ENCODE results near the gene ABCC12. TPM values are rescaled to one million over a fixed set of nuclear protein-coding genes. Genes with fewer than 3 reads are reported as not detected.

ABCC12 gene
- polyA plus RNA-seq, 1 donor (not counting 4 experiments of a cell fraction or from before 2014, with no cell fraction given): not detected

DNA sequence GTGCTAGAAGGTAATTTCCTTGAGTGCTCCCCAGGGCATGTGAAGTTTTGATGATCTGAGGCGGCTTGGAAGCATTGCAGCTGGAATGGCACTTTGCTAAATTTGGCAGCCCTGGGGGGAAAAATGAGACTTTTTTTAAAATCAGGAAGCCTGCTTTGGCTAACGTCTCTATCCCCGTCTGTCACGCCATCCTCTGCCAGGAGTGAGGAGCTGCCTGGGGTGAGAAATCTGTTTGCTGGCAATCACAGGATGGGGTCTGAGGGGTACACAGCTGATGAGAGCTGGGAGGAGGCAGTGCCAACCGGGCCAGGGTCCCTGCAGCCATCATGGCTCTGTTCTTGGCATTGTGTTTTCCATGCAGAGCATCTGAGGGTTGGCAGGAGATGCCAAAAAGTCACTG, 2.0 kb downstream of the ABCC12 start:
- H3K9me3 ChIP-seq (ENCODE audit: control insufficient read depth, low read depth, low read length): no peaks in the 10 kb centered on the region
- no peaks in the 10 kb centered on the region for H4K20me1 ChIP-seq (ENCODE audit: control insufficient read depth, extremely low read depth, insufficient read depth, low read length)
- no peak overlapping the region for H3K9ac ChIP-seq (ENCODE audit: control insufficient read depth, extremely low read depth, insufficient read depth, low read length)
- dilution Hi-C loops (cut with MboI; ENCODE audit: extremely low pct_ligation_motif_present, low sequenced_read_pairs): no loop called here
- H2AFZ ChIP-seq (ENCODE audit: control insufficient read depth, low read length): no peak overlapping the region
- peaks cover 8% of the 10 kb centered on the region for H3K4me1 ChIP-seq (ENCODE audit: control insufficient read depth, extremely low read depth, insufficient read depth, low read length)
- H3K4me3 ChIP-seq (ENCODE audit: control insufficient read depth in 2 of 3, extremely low read depth in 1 of 3, insufficient read depth in 2 of 3, low read depth in 1 of 3, low read length in 3 of 3): no peak overlapping the region
- TF ChIP-seq, protein P1, sequence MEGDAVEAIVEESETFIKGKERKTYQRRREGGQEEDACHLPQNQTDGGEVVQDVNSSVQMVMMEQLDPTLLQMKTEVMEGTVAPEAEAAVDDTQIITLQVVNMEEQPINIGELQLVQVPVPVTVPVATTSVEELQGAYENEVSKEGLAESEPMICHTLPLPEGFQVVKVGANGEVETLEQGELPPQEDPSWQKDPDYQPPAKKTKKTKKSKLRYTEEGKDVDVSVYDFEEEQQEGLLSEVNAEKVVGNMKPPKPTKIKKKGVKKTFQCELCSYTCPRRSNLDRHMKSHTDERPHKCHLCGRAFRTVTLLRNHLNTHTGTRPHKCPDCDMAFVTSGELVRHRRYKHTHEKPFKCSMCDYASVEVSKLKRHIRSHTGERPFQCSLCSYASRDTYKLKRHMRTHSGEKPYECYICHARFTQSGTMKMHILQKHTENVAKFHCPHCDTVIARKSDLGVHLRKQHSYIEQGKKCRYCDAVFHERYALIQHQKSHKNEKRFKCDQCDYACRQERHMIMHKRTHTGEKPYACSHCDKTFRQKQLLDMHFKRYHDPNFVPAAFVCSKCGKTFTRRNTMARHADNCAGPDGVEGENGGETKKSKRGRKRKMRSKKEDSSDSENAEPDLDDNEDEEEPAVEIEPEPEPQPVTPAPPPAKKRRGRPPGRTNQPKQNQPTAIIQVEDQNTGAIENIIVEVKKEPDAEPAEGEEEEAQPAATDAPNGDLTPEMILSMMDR (optimal IDR thresholded peaks at IDR 0.05 in 1 of 3, IDR thresholded peaks at IDR 0.05 in 1 of 3, conservative IDR thresholded peaks at IDR 0.05 in 1 of 3; ENCODE audit: extremely low read depth in 1 of 3, insufficient read depth in 2 of 3, low read length in 3 of 3): no peak
- no peak for TF ChIP-seq EZH2 (IDR thresholded peaks at IDR 0.05; ENCODE audit: low read length)
- no peaks in the 10 kb centered on the region for H3K36me3 ChIP-seq (ENCODE audit: control insufficient read depth in 2 of 2, extremely low read depth in 1 of 2, insufficient read depth in 2 of 2, low read length in 2 of 2)
- DNase-seq (ENCODE audit: low read depth, low spot score) (no peak), FAIRE-seq (no peak)
- H3K79me2 ChIP-seq (ENCODE audit: control insufficient read depth, insufficient read depth, low read length): no peaks in the 10 kb centered on the region
- no peaks in the 10 kb centered on the region for H3K9me1 ChIP-seq (ENCODE audit: control insufficient read depth, extremely low read depth, insufficient read depth, low read length)
- no peak overlapping the region for H3K27ac ChIP-seq (ENCODE audit: control insufficient read depth, insufficient read depth, low read length)
- peaks cover 4% of the 10 kb centered on the region for H3K27me3 ChIP-seq (ENCODE audit: control insufficient read depth, extremely low read depth, insufficient read depth, low read length)
- no peak overlapping the region for H3K4me2 ChIP-seq (ENCODE audit: control insufficient read depth, extremely low read depth, insufficient read depth, low read depth, low read length)

DNA sequence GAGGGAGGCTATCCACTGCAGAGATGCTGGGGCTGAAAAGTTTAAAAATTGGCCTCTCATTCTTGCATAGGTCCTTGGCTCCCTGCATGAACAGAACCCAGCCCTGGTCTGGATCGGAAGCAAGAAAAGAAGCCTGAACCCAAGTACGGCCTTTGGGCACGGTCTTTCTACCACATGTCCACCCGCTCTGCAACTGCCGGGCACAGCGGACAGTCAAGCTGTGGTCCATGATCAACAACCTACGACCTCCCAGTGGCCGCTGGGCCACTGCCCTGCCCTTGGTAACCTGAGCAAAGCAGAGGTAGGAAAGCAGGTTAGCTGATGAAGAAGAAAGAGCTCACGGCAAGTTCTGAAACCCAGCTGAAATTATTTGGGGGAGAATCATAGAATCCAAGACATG, 3.6 kb downstream of the ABCC12 start:
- Histone ChIP-seq H3K36me3 (ENCODE audit: control insufficient read depth in 2 of 2, extremely low read depth in 1 of 2, insufficient read depth in 2 of 2, low read length in 2 of 2) (no peaks in the 10 kb centered on the region), H3K27me3 (ENCODE audit: control insufficient read depth, extremely low read depth, insufficient read depth, low read length) (peaks cover 4% of the 10 kb centered on the region), H3K9ac (ENCODE audit: control insufficient read depth, extremely low read depth, insufficient read depth, low read length) (no peak overlapping the region), H3K4me2 (ENCODE audit: control insufficient read depth, extremely low read depth, insufficient read depth, low read depth, low read length) (no peak overlapping the region), H4K20me1 (ENCODE audit: control insufficient read depth, extremely low read depth, insufficient read depth, low read length) (no peaks in the 10 kb centered on the region), H3K4me3 (ENCODE audit: control insufficient read depth in 2 of 3, extremely low read depth in 1 of 3, insufficient read depth in 2 of 3, low read depth in 1 of 3, low read length in 3 of 3) (no peak overlapping the region), H3K9me1 (ENCODE audit: control insufficient read depth, extremely low read depth, insufficient read depth, low read length) (no peaks in the 10 kb centered on the region), H3K27ac (ENCODE audit: control insufficient read depth, insufficient read depth, low read length) (no peak overlapping the region), H2AFZ (ENCODE audit: control insufficient read depth, low read length) (no peak overlapping the region), H3K4me1 (ENCODE audit: control insufficient read depth, extremely low read depth, insufficient read depth, low read length) (no peaks in the 10 kb centered on the region), H3K79me2 (ENCODE audit: control insufficient read depth, insufficient read depth, low read length) (no peaks in the 10 kb centered on the region), H3K9me3 (ENCODE audit: control insufficient read depth, low read depth, low read length) (no peaks in the 10 kb centered on the region)
- no peak for TF ChIP-seq EZH2 (IDR thresholded peaks at IDR 0.05; ENCODE audit: low read length)
- DNase-seq (ENCODE audit: low read depth, low spot score): no peak
- no peak for FAIRE-seq
- dilution Hi-C loops (cut with MboI; ENCODE audit: extremely low pct_ligation_motif_present, low sequenced_read_pairs): no loop called here

DNA sequence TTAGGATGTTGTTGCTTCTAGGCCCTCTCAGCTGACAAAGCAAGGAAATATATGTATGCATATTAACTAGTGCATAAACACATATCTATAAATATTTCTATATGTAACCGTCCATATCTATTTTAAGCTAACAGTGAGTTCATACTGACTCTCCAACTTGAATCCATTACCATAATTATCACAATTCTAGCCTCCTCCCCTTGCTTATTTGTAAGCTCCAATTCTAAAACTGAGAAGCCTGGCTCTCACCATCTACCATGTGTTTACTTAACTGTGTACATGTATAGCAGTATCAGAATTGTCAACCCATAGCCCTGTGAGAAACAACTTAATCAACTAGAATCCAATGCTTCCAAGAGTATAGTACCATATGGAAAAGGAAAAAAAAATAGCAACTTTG, 5.1 kb downstream of the ABCC12 start:
- dilution Hi-C loops (cut with MboI; ENCODE audit: extremely low pct_ligation_motif_present, low sequenced_read_pairs): no loop called here

More for the DNA sequence above, 5.1 kb downstream of the ABCC12 start:
- FAIRE-seq (no peak), DNase-seq (ENCODE audit: low read depth, low spot score) (no peak)
- Histone ChIP-seq H3K36me3 (ENCODE audit: control insufficient read depth in 2 of 2, extremely low read depth in 1 of 2, insufficient read depth in 2 of 2, low read length in 2 of 2) (no peaks in the 10 kb centered on the region), H3K9me1 (ENCODE audit: control insufficient read depth, extremely low read depth, insufficient read depth, low read length) (no peaks in the 10 kb centered on the region), H3K4me1 (ENCODE audit: control insufficient read depth, extremely low read depth, insufficient read depth, low read length) (no peaks in the 10 kb centered on the region), H3K9me3 (ENCODE audit: control insufficient read depth, low read depth, low read length) (no peaks in the 10 kb centered on the region), H3K27me3 (ENCODE audit: control insufficient read depth, extremely low read depth, insufficient read depth, low read length) (no peaks in the 10 kb centered on the region), H4K20me1 (ENCODE audit: control insufficient read depth, extremely low read depth, insufficient read depth, low read length) (no peaks in the 10 kb centered on the region), H3K4me3 (ENCODE audit: control insufficient read depth in 2 of 3, extremely low read depth in 1 of 3, insufficient read depth in 2 of 3, low read depth in 1 of 3, low read length in 3 of 3) (no peak overlapping the region), H3K27ac (ENCODE audit: control insufficient read depth, insufficient read depth, low read length) (no peak overlapping the region), H3K79me2 (ENCODE audit: control insufficient read depth, insufficient read depth, low read length) (no peaks in the 10 kb centered on the region), H3K4me2 (ENCODE audit: control insufficient read depth, extremely low read depth, insufficient read depth, low read depth, low read length) (no peak overlapping the region), H3K9ac (ENCODE audit: control insufficient read depth, extremely low read depth, insufficient read depth, low read length) (no peak overlapping the region), H2AFZ (ENCODE audit: control insufficient read depth, low read length) (no peak overlapping the region)
- no peak for TF ChIP-seq EZH2 (IDR thresholded peaks at IDR 0.05; ENCODE audit: low read length)
- TF ChIP-seq, protein P1 (optimal IDR thresholded peaks at IDR 0.05 in 1 of 3, IDR thresholded peaks at IDR 0.05 in 1 of 3, conservative IDR thresholded peaks at IDR 0.05 in 1 of 3; ENCODE audit: extremely low read depth in 1 of 3, insufficient read depth in 2 of 3, low read length in 3 of 3): no peak
